Measurements from ENCODE around the gene CPLANE1.
"Not testable (repeated sequence)": the region's sequence is repeated elsewhere in the genome, so short reads cannot be mapped to it uniquely, and the experiment has no call there.

CPLANE1 gene

GRCh38 chr5:37208883-37209797 is 40.0 kb downstream of the CPLANE1 start:
- DNase-seq (ENCODE audit: low read depth), result peak; percentile 4

GRCh38 chr5:37207802-37208201 is 41.4 kb downstream of the CPLANE1 start:
- no peak for DNase-seq (ENCODE audit: low read depth)

- no peak for DNase-seq (ENCODE audit: low read depth)
Measured at GRCh38 chr5:37206736-37207135, 42.4 kb downstream of the CPLANE1 start.

- no peak for DNase-seq (ENCODE audit: low read depth)
Measured at GRCh38 chr5:37198842-37199241, 50.3 kb downstream of the CPLANE1 start.

GRCh38 chr5:37198061-37198460 is 51.1 kb downstream of the CPLANE1 start:
- DNase-seq (ENCODE audit: low read depth), result no peak

GRCh38 chr5:37197340-37198050 is 51.7 kb downstream of the CPLANE1 start:
- DNase-seq (ENCODE audit: low read depth), result no peak

GRCh38 chr5:37190592-37190991 is 58.6 kb downstream of the CPLANE1 start:
- DNase-seq (ENCODE audit: low read depth), result no peak

- no peak for DNase-seq (ENCODE audit: low read depth)
Measured at GRCh38 chr5:37189355-37189754, 59.8 kb downstream of the CPLANE1 start.

GRCh38 chr5:37187465-37187977 is 61.7 kb downstream of the CPLANE1 start:
- DNase-seq (ENCODE audit: low read depth), result no peak

GRCh38 chr5:37184748-37185364 is 64.3 kb downstream of the CPLANE1 start:
- DNase-seq (ENCODE audit: low read depth), result no peak

GRCh38 chr5:37182667-37183066 is 66.5 kb downstream of the CPLANE1 start:
- DNase-seq (ENCODE audit: low read depth), result no peak

- no peak for DNase-seq (ENCODE audit: low read depth)
Measured at GRCh38 chr5:37174928-37175327, 74.2 kb downstream of the CPLANE1 start.

GRCh38 chr5:37172957-37173356 is 76.2 kb downstream of the CPLANE1 start:
- DNase-seq (ENCODE audit: low read depth), result no peak

GRCh38 chr5:37170856-37171255 is 78.3 kb downstream of the CPLANE1 start:
- no peak for DNase-seq (ENCODE audit: low read depth)

GRCh38 chr5:37166197-37166596 is 83.0 kb downstream of the CPLANE1 start:
- no peak for DNase-seq (ENCODE audit: low read depth)

- no peak for DNase-seq (ENCODE audit: low read depth)
Measured at GRCh38 chr5:37165761-37166160, 83.4 kb downstream of the CPLANE1 start.

- no peak for DNase-seq (ENCODE audit: low read depth)
Measured at GRCh38 chr5:37153661-37154060, 95.5 kb downstream of the CPLANE1 start.

- no peak for DNase-seq (ENCODE audit: low read depth)
Measured at GRCh38 chr5:37146896-37147295, 102.3 kb downstream of the CPLANE1 start.

- DNase-seq (ENCODE audit: low read depth), result no peak
Measured at GRCh38 chr5:37136694-37137093, 112.5 kb downstream of the CPLANE1 start.

GRCh38 chr5:37135312-37135711 is 113.9 kb downstream of the CPLANE1 start:
- DNase-seq (ENCODE audit: low read depth), result not testable (repeated sequence)

GRCh38 chr5:37133939-37134338 is 115.2 kb downstream of the CPLANE1 start:
- peak; percentile 49 for DNase-seq (ENCODE audit: low read depth)

- no peak for DNase-seq (ENCODE audit: low read depth)
Measured at GRCh38 chr5:37132646-37133045, 116.5 kb downstream of the CPLANE1 start.

- no peak for DNase-seq (ENCODE audit: low read depth)
Measured at GRCh38 chr5:37121465-37121864, 127.7 kb downstream of the CPLANE1 start.

All from non-pigmented ciliary epithelial cell (primary cell).